HK-2 (cell line): ENCODE results near the gene ADH5.
A peak's percentile ranks its signal among the peaks of the same experiment; 100 is the strongest.
"Not testable (repeated sequence)": the region's sequence is repeated elsewhere in the genome, so short reads cannot be mapped to it uniquely, and the experiment has no call there.

Experiments
- DNase-seq: peaks from one replicate; pipeline ENCODE4 v3.0.0-alpha.2; 2018; ENCODE audit not compliant: unreplicated experiment

ADH5 gene

DNA sequence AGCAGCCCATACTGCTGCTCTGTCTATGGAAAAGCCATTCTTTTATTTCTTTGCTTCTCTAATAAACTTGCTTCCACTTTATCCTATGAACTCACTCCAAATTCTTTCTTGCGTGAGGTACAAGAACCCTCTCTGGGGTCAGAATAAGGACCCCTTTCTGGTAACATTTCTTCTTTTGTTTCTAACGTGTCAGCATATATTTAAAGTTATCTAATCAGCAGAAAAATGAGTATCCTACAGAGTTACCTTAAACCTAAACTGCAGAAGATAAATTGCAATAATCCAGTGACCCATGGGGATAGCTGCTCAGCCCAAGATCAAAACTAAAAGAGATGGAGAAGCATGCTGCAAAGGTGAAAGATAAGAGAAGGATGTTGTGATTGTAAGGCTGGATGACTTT lies 4.0 kb downstream of the ADH5 start:
- DNase-seq: no peak

DNA sequence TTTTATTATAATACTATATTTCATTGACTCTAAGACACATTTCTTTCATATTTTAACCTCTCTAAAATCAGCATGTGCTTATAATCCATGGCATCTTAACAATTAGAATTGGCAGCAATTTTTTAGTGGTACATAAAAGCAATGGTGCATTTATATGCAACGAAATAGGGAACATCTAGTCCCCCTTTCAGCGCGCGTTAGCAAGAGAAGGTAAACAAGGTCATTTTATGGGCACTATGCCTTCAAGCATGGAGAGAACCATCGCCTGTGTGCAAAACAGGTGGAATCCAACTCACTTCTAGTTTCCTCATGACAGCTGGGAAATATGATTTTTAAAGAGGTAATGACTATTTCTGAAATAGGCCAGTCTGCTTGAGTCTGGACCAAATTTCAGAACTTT lies 6.4 kb downstream of the ADH5 start:
- no peak for DNase-seq

DNA sequence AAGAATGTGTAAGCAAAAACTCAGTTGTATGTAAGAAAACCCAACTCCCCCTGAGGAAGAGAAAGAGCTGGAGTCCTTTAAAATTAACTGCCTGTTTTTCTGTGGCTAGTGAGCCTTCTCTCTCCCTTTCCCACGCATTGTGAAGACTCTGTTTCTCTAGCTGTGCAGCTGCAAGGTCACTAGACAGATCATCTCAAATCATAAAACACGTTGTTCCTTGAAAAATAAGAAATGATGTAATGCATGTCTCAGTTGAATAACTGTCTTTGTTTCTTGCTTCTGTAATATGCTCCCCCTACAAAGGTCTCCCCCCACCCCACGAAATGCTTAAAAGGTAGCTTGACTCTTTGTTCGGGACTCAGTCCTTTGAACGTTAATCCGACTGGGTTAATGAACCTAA lies 7.7 kb downstream of the ADH5 start:
- DNase-seq: not testable (repeated sequence)

DNA sequence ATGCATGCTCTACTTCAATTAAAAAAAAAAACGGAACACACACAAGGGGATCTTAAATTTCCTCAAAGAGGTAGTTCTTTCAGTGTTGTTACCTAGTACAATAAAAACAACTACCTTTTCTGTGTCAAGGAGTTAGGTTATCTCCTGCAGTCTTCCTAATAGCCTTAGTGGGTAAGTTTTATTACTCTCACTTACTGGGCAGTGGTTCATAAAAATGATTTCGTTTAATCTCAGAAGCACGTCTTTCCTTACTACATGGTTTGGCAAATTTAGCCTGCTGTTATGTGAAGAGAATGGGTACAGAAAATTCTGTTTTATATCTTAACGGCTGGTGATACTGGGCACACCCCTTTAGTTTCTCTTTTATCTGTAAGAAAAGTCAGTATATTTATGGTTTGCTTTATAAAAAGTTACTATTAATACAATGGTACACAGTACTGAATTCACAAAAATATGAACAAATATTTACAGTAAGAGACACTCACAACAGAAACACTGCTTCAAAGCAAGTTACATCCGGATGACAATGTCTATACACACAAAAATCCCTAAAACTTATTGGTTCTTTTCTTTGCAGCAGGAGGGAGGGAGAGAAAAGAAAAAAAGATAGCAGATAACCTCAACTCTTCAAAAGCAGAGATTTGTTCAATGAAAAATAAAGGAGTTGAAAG lies 8.8 kb downstream of the ADH5 start:
- no peak for DNase-seq

DNA sequence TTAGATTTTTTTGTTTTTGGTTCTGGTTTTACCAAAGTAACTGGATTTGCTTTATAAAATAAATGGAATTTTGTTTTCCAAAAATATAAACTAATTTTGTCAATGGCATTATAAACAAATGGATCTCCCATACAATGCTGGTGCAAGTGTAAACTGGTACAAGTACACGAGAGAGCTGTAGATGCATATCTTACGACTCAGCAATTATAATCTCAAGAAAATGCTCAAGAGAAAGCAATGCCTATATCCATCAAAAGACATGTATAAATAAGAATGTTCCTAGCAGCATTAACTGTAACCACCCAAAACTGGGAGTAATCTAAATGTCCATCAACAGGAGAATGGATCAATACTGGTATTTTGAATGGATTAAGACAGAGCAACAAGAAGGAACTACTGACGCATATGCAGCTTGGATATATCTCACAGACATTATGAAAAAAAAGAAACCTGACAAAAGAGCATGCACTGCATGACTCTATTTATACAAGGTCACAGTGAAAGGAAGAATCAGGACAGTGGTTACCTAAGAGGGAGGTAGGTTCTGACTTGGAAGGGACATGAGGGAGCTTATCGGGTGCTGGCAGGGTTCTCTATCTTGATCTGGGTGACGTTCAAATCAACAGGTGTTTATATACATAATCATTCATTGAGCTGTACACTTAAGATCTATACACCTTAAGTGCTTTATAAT lies 9.5 kb downstream of the ADH5 start:
- DNase-seq: no peak

DNA sequence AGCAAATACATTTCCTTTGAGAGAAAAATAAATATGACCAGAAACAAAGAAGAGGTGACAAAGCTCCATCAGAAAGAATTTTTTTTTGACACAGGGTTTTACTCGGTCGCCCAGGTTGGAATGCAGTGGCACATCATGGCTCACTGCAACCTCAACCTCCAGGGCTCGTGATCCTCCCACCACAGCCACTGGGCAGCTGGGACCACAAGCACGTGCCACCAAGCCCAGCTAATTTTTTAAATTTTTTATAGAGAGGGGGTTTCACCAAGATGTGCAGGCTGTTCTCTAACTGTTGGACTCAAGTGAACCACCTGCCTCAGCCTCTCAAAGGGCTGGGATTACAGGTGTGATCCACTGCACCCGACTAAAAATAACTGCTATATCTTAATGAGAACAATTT lies 10.3 kb downstream of the ADH5 start:
- DNase-seq: no peak

DNA sequence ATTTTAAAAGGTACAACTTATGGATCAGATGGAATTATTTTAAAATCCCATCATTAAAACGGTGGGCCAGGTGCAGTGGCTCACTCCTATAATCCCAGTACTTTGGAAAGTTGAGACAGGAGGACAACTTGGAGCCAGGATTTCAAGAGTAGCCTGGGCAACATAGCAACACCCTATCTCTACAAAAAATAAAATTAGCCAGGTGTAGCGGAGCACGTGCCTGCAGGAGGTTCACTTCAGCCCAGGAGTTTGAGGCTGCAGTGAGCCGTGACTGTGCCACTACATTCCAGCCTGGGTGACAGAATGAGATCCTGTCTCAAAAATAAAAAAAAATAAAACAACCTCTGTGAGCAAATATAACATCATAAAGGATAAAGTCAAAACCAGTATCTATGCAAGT lies 11.4 kb downstream of the ADH5 start:
- no peak for DNase-seq

DNA sequence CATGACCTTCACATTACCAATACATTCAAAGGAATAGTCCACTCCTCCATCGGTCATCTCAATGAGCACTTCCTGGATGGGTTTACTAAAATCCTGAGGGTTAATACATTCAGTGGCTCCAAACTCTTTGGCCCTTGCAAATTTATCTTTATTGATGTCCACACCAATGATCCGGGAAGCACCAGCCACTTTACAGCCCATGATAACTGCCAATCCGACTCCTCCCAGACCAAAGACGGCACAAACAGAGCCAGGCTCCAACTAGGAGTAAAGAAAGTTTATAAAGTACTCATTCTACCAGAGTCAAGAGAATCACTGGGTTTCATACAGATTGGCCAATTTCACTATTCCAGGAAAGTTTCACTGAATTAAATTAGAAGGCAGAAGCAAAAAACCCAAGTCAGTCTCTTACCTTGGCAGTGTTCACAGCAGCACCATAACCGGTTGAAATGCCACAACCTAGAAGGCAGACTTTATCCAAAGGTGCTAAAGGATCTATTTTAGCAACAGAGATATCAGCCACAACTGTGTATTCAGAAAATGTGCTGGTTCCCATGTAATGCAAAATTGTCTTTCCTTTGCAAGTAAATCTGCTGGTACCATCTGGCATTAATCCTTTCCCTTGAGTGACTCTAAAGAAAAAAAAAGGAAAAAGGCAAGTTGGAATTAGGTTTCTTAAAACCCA lies 12.2 kb downstream of the ADH5 start:
- no peak for DNase-seq

DNA sequence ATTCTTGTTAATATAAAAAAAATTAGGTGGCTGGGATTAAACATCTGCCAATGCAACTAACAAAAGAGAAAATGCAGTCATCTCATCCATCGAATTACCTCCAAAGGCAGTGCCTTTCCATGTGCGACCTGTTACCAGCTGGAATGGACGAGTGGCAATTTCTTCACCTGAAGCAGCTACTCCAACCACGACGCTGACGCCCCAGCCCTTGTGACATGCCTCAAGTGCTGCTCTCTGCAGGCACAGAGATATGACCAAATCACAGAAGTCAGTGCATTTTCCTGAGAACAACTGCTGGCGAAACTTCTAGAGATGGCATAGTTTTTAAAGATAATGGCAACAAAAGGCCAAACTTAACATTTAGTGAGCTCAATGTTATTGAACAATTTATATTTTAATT lies 13.8 kb downstream of the ADH5 start:
- no peak for DNase-seq

DNA sequence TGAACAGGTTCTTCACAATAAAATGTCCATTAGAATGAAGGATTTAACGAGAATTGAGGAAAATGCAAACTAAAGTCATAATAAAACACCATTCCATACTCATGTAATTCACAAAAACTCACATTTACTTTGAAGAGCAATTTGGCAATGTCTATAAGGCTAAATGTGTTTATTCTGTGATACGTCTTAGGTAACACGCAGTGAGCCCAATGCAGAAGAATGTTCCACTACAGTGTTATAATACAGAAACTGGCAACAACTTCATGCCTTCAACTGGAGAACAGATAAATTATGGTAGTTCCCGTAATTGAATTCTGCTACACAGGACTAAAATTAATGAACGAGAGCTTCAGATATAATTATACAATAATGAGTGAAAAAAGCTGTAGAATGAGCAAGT lies 17.4 kb downstream of the ADH5 start:
- no peak for DNase-seq

DNA sequence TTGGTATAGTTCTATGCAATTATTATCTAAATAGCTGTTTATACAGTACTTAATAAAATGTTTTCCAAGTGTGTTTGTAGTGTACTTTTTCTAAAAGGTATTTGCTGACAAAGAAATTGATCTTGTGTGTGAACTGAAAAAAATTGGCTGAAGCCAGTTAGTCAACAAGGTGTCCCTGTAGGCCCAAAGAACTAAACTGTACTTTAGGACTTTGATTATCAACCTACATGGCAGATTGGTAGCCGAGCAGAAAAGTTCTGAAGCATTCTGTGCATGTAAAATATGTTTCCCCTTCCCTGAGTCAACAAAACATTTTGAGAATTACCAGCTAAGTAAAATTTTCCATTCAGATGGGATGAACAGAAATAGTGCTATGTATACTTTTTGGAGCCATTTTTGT lies 21.0 kb downstream of the ADH5 start:
- no peak for DNase-seq

DNA sequence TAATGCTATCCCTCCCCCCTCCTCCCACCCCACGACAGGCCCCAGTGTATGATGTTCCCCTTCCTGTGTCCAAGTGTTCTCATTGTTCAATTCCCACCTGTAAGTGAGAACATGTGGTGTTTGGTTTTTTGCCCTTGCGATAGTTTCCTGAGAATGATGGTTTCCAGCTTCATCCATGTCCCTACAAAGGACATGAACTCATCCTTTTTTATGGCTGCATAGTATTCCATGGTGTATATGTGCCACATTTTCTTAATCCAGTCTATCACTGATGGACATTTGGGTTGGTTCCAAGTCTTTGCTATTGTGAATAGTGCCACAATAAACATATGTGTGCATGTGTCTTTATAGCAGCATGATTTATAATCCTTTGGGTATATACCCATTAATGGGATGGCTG lies 23.1 kb downstream of the ADH5 start:
- DNase-seq: not testable (repeated sequence)

DNA sequence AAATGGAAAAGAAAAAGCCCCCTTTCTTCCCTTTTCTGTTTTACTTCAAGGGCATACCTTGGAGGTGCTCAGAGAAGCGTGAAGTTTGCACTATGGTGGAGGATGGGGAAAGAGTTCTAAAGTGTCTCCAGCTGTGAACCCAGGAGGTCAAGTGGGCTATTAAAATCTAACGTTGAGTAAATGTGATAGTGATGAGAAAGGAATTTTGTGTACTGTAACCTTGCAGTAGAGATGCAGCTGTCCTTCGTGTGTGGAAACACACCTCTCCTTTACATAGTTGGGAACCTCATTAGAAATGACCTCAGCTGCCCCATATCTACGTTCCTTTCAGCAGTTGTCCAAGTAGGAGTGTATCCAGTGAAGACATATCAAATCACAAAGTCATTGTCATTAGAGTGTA lies 26.5 kb downstream of the ADH5 start:
- DNase-seq: peak; percentile 26

DNA sequence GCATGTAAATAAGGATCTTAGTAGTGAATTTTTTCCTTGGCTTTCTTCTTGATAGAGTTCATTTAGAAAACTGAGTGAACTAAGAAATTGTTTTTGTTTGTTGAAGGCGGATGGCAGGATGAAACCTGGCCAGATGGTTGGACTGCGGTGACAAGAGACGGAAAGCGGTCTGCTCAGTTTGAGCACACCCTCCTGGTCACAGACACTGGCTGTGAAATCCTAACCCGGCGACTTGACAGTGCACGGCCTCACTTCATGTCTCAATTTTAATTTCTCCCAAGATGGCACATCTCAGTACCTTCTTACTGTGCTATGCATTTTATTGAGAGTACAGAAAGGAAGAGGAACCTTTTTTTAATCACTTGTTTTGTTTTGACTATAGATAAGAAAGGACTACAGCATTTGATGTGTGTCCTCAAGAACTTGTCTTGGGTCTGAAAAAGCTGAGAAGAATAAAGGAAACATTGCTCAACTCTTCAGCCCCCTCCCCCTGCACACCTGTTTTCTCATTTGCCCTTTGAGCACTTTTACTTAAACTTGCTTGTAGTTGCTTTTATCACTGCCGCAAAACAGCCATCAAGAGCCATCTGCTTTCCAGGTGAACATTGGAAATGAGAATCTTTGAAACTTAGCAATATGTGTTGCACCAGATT lies 27.4 kb downstream of the ADH5 start:
- DNase-seq: no peak

DNA sequence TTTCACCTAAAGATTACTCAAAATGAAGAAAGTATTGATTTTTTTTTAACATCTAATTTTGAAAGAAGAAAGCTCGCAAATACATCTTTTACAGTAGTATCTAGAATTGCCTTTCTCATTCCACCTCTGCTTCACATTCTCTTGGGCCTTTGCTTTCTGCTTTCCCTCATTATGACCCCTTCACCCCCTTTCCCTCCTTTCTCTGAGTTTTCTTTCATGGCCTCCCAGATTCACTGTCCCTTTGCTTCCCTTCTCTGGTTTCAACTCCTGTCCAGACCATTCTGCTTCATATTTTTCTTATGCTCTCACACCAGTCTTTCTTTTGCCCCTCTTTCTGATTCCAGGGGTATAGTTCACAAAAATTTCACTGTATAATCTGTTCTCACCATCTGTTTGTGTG lies 29.0 kb downstream of the ADH5 start:
- DNase-seq: no peak

DNA sequence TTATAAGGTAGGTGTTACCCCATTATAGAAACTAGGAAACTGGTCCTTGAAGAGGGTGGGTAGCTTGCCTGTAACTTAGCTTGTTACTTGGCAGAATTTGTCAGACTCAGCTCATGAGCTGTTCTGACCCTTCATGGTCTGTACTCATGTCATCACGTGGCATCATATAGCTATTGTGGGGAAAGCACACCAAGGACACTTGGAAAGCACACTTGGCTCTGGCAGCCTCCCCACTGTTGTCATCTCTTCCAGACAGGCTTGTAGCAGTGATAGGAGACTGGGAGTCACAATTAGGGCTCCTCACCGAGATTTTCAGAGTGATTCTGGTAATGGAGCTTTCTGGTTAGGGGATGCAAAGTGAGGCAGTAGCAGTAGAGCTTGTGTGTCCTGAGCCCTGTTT lies 30.4 kb downstream of the ADH5 start:
- no peak for DNase-seq

DNA sequence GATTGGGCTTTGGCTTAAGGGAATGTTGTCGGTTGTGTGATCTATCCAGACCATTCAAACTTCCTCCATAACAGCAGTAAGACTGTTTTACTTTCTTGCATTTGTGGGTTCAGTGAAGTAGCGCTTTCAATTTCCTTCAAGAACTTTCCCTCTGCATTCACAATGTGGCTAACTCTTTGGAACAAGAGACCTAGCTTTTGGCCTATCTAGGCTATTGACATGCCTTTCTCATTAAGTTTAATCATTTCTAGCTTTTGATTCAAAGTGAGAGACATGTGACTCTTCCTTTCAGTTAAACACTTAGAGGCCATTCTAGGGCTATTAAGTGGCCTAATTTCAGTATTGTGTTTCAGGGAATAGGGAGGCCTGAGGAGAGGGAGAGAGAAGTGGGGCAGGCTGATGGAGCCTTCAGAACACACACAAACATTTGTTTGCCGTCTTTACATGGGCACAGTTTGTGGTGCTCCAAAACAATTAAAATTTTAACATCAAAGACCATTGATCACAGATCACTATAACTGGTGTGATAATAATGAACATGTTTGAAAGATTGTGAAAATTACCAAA lies 34.1 kb downstream of the ADH5 start:
- DNase-seq: no peak

DNA sequence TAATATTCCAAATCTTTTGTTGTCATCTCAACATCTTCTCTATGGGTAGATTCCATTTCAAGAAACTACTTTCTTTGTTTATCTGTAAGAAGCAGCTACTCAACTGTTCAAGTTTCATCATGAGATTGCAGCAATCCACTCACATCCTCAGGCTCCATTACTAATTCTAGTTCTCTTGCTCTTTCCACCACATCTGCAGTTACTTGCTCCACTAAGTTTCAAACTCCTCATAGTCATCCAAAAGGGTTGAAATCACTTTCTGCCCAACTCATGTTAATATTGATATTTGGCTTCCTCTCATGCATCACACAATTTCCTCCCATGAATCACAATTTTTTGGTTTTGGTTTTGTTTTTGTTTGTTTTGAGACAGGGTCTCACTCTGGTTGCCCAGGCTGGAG lies 35.7 kb downstream of the ADH5 start:
- DNase-seq: no peak

DNA sequence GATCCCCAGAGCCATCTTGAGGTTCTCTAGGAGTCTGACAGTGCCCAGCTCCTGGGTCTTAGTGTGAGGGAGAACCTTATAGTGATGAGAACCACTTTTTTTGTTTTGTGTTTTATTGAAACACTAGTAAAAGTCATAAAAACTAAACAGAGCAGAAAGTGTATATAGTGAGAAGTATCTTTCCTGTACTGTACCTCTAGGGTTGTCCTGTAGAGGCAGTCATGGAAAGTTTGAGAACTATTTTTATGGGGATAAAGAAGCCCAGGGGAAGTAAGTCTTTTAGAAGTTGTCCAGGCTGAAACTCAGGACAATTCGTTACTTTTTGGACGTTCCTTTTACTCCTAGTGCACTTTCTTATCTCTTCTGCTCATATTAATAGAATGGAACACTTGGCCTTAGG lies 40.9 kb downstream of the ADH5 start:
- DNase-seq: no peak

DNA sequence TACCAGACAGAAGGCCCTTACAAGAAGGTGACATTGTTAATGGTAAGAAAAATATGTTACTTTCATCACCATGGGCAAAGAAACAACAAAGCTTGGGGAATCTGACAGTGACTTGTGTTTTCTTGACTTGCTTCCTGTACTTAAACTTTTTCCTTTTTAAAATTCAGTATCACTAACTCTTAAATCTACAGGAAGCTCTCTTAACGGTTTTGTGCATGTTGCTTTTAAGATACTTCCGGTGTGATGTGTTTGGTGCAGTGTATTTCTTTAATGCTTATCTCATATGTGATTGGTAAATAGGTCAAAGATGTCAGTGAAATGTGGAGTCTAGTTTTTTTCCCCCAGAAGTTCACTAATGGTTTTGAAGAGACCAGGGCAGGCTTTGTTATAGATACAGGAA lies 45.2 kb downstream of the ADH5 start:
- no peak for DNase-seq

DNA sequence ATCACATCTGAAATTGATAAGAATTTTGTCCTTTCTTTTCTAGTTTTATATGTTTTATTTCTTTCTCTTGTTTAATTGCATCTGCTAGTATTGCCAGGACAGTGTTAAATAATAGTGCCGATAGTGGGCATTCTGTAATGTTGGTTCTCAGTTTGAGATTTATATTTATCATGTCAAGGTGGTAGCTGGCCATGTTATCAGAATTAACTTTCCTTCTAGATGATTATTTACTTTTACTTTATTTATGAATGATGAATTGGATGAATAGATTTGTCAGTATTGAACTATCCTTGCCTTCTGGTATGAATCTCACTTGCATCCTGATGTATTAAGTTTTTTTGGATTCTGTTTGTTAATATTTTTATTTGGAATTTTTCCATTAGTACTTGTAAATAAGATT lies 50.4 kb downstream of the ADH5 start:
- no peak for DNase-seq

DNA sequence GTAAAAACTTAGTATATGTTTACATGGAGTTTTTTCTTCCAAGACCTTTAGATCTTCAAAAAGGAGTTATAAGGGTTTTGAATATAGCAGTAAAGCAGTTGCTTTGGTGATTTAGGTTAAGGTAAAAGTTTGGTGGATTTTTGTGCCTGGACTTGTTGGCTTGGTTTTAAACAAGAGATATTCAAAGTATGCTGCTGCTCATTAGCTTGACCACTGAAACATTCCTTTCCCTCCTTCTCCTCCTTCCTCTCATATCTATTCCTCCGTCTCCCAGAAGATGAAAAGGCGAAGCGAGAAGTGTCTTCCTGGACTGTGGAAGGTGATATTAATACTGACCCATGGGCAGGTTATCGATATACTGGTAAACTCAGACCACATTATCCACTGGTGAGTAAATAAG lies 54.6 kb downstream of the ADH5 start:
- no peak for DNase-seq

DNA sequence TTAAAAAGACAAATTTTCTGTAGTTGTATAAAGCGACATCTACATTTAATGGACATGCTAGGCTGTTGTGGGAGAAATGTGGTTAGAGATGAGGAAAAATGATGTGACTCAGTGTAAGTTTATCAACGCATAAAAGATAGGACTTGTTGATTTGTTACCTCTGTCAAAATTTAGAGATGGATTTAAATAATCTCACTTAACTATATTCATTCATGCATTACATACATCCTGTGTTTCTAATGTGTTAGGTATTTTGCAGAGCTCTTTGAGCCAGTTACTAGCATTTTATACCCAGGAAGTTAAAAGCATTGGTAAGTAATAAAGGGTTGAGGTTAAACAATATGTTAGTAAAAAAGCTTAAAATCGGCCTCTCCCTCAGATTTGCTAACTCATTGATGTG lies 58.7 kb downstream of the ADH5 start:
- DNase-seq: no peak
